NCI-H69 (cell line): ENCODE results near the gene RTKN.
A peak's percentile ranks its signal among the peaks of the same experiment; 100 is the strongest.
"Not testable (repeated sequence)": the region's sequence is repeated elsewhere in the genome, so short reads cannot be mapped to it uniquely, and the experiment has no call there.

Experiments used
- DNase-seq: peaks from one replicate; lab custom pipeline; 2025; lab: John Stamatoyannopoulos, UW

Gene RTKN

GRCh38 chr2:74461187-74462053 lies 19.7 kb upstream of the RTKN start:
- DNase-seq: no peak

GRCh38 chr2:74460187-74460586 lies 18.4 kb upstream of the RTKN start:
- not testable (repeated sequence) for DNase-seq

- DNase-seq: not testable (repeated sequence)
Observed at GRCh38 chr2:74459503-74460118, 17.9 kb upstream of the RTKN start.

- peak; percentile 12 for DNase-seq
Observed at GRCh38 chr2:74458938-74459363, 17.2 kb upstream of the RTKN start.

GRCh38 chr2:74458132-74458937 lies 16.6 kb upstream of the RTKN start, which contains the start of gene WBP1:
Gene WBP1, plus strand, starts transcription at chr2:74458438. Its CDS starts 165 bp downstream, at chr2:74458603.
- peak; percentile 98 for DNase-seq

- DNase-seq: peak; percentile 86
Observed at GRCh38 chr2:74457549-74458131, 15.9 kb upstream of the RTKN start.

- no peak for DNase-seq
Observed at GRCh38 chr2:74457129-74457548, 15.4 kb upstream of the RTKN start.

GRCh38 chr2:74454654-74455511 lies 13.1 kb upstream of the RTKN start, which contains the start of gene INO80B:
Gene INO80B, plus strand, starts transcription at chr2:74455087. Its CDS starts 30 bp downstream, at chr2:74455117.
- DNase-seq: peak; percentile 94

- no peak for DNase-seq
Observed at GRCh38 chr2:74450570-74451190, 8.9 kb upstream of the RTKN start.

- no peak for DNase-seq
Observed at GRCh38 chr2:74448771-74449170, 7.0 kb upstream of the RTKN start.

- DNase-seq: no peak
Observed at GRCh38 chr2:74447230-74447999, 5.7 kb upstream of the RTKN start.

GRCh38 chr2:74444498-74445318 lies 3.0 kb upstream of the RTKN start:
- peak; percentile 39 for DNase-seq

GRCh38 chr2:74442483-74443297 lies 953 bp upstream of the RTKN start:
- DNase-seq: peak; percentile 13

GRCh38 chr2:74441170-74441689 lies 507 bp downstream of the RTKN start:
- DNase-seq: peak; percentile 66

GRCh38 chr2:74440378-74441169 lies 1.2 kb downstream of the RTKN start:
- DNase-seq: peak; percentile 86

GRCh38 chr2:74439803-74440377 lies 1.8 kb downstream of the RTKN start:
- no peak for DNase-seq
